IMR-90 (cell line): Measurements from ENCODE around the gene BNIP5. TPM values are rescaled to one million over a fixed set of nuclear protein-coding genes. Genes with fewer than 3 reads are reported as not detected.

Experiments
- ATAC-seq: fragments of 200-7000 bp; cut with Tn5 transposase; 2 replicates; pipeline ENCODE4 v1.9.1; 2020; ENCODE audit warnings: low read depth, mild to moderate bottlenecking, moderate library complexity
- BruUV-seq: library from RNA; stranded (reverse); fragments of 400-500 nt; replicated peaks from 2 replicates; lab custom pipeline; 2021; lab: Mats Ljungman, UMichigan
- CTCF ChIA-PET: fragments of 300-600 bp; formaldehyde crosslinking; extraction: SDS; loops from one replicate; lab custom pipeline; 2021; ENCODE audit warnings: antibody characterized with exemption; lab: Yijun Ruan, JAX
- POLR2A ChIA-PET: fragments of 300-600 bp; sonication (Branson Sonifier 250); formaldehyde crosslinking; loops from one replicate; lab custom pipeline; 2022; ENCODE audit warnings: antibody characterized with exemption; ENCODE audit not compliant: unreplicated experiment; lab: Charles Lee
- DNase-seq: peaks from one replicate; pipeline ENCODE4 v3.0.0; 2013
- H2AFZ ChIP-seq: replicated peaks from 2 replicates; pipeline ENCODE3; 2013; ENCODE audit warnings: low read length, mild to moderate bottlenecking; ENCODE audit not compliant: poor library complexity
- H2AK5ac ChIP-seq: 2 replicates; pipeline ENCODE4 v1.6.1; 2013; ENCODE audit warnings: low read depth, low read length, inconsistent platforms
- H2AK9ac ChIP-seq: replicated peaks from 2 replicates; pipeline ENCODE3; 2013; ENCODE audit warnings: mild to moderate bottlenecking, low read depth, low read length, moderate library complexity; ENCODE audit not compliant: poor library complexity
- H2BK120ac ChIP-seq: 2 replicates; pipeline ENCODE4 v1.6.1; 2013; ENCODE audit warnings: low read depth, low read length, inconsistent platforms
- H2BK15ac ChIP-seq: 3 replicates; pipeline ENCODE4 v1.6.1; 2013; ENCODE audit warnings: low read depth, low read length, inconsistent platforms
- H2BK20ac ChIP-seq: 2 replicates; pipeline ENCODE4 v1.6.1; 2013; ENCODE audit warnings: low read depth, mild to moderate bottlenecking, inconsistent platforms, low read length, moderate library complexity
- H2BK5ac ChIP-seq: 2 replicates; pipeline ENCODE4 v1.6.1; 2013; ENCODE audit warnings: mild to moderate bottlenecking, low read depth, low read length, inconsistent platforms; ENCODE audit not compliant: poor library complexity, severe bottlenecking
- H3K14ac ChIP-seq: replicated peaks from 2 replicates; pipeline ENCODE4 v1.6.1; 2013; ENCODE audit warnings: low read depth, low read length, inconsistent platforms
- H3K18ac ChIP-seq: 2 replicates; pipeline ENCODE4 v1.6.1; 2013; ENCODE audit warnings: low read depth, low read length, control low read depth
- H3K23ac ChIP-seq: 2 replicates; pipeline ENCODE4 v1.6.1; 2013; ENCODE audit warnings: low read depth, low read length, inconsistent platforms
- H3K27ac ChIP-seq: 2 replicates; pipeline ENCODE4 v1.5.1; 2013; ENCODE audit warnings: mild to moderate bottlenecking, control low read depth, low read length; ENCODE audit not compliant: insufficient read depth
- H3K27me3 ChIP-seq: 2 replicates; pipeline ENCODE4 v1.6.1; 2013; ENCODE audit warnings: low read length; ENCODE audit not compliant: control insufficient read depth, insufficient read depth
- H3K36me3 ChIP-seq: 2 replicates; pipeline ENCODE4 v1.6.1; 2013; ENCODE audit warnings: low read length, mixed read lengths; ENCODE audit not compliant: control insufficient read depth, insufficient read depth
- H3K4ac ChIP-seq: 2 replicates; pipeline ENCODE4 v1.6.1; 2013; ENCODE audit warnings: low read depth, low read length, inconsistent platforms
- H3K4me1 ChIP-seq: 2 replicates; pipeline ENCODE4 v1.6.1; 2013; ENCODE audit warnings: low read length, mixed read lengths; ENCODE audit not compliant: control insufficient read depth, insufficient read depth
- H3K4me2 ChIP-seq: 2 replicates; pipeline ENCODE4 v1.6.1; 2013; ENCODE audit warnings: low read depth, mild to moderate bottlenecking, control low read depth, low read length, moderate library complexity
- H3K4me3 ChIP-seq: 2 replicates; pipeline ENCODE4 v1.5.1; 2013; ENCODE audit warnings: low read depth, mild to moderate bottlenecking, control low read depth, low read length, moderate library complexity; ENCODE audit not compliant: insufficient read depth
- H3K56ac ChIP-seq: 2 replicates; pipeline ENCODE4 v1.6.1; 2013; ENCODE audit warnings: low read length, inconsistent platforms; ENCODE audit not compliant: insufficient read depth; ENCODE audit errors: extremely low read depth
- H3K79me1 ChIP-seq, 2 experiments: 2 replicates each; pipeline ENCODE4 v1.6.1; 2013; ENCODE audit warnings: low read length in 2 of 2, inconsistent platforms in 1 of 2, low read depth in 1 of 2
- H3K9ac ChIP-seq: 2 replicates; pipeline ENCODE4 v1.6.1; 2013; ENCODE audit warnings: low read depth, low read length, control low read depth
- H3K9me1 ChIP-seq: 2 replicates; pipeline ENCODE4 v1.6.1; 2013; ENCODE audit warnings: low read length, inconsistent platforms; ENCODE audit not compliant: insufficient read depth
- H3K9me3 ChIP-seq: 2 replicates; pipeline ENCODE4 v1.6.1; 2013; ENCODE audit warnings: low read length; ENCODE audit not compliant: control insufficient read depth, insufficient read depth
- H4K20me1 ChIP-seq: 2 replicates; pipeline ENCODE4 v1.6.1; 2013; ENCODE audit warnings: low read length, inconsistent platforms; ENCODE audit not compliant: insufficient read depth
- H4K5ac ChIP-seq: 2 replicates; pipeline ENCODE4 v1.6.1; 2013; ENCODE audit warnings: mild to moderate bottlenecking, low read depth, low read length, control low read depth
- H4K8ac ChIP-seq, 2 experiments: 2 replicates each; pipeline ENCODE4 v1.6.1; 2013; ENCODE audit warnings: low read depth in 2 of 2, low read length in 2 of 2, control low read depth in 1 of 2, inconsistent platforms in 1 of 2
- H4K91ac ChIP-seq: 2 replicates; pipeline ENCODE4 v1.6.1; 2013; ENCODE audit warnings: low read depth, low read length, inconsistent platforms; ENCODE audit not compliant: insufficient read depth
- CEBPB ChIP-seq: IDR thresholded peaks from 2 replicates; pipeline ENCODE4 v1.6.1; 2012; ENCODE audit warnings: low read depth, low read length, improper control_type of control experiment
- CHD1 ChIP-seq: IDR thresholded peaks from 2 replicates; pipeline ENCODE4 v1.6.1; 2012; ENCODE audit warnings: low read depth, low read length, improper control_type of control experiment
- FOS ChIP-seq: fragments of 150-350 bp; IDR thresholded peaks from 2 replicates; pipeline ENCODE4 v1.6.1; 2016; ENCODE audit warnings: low read depth, low read length
- NFE2L2 ChIP-seq: fragments of 150-350 bp; IDR thresholded peaks from 2 replicates; pipeline ENCODE4 v1.6.1; 2016; ENCODE audit warnings: low read depth, mild to moderate bottlenecking, low read length
- POLR2A ChIP-seq: IDR thresholded peaks from 2 replicates; pipeline ENCODE4 v1.6.1; 2012; ENCODE audit warnings: mild to moderate bottlenecking, low read depth, low read length
- RCOR1 ChIP-seq: IDR thresholded peaks from 2 replicates; pipeline ENCODE4 v1.6.1; 2012; ENCODE audit warnings: mild to moderate bottlenecking, low read length, improper control_type of control experiment; ENCODE audit not compliant: insufficient replicate concordance
- RFX5 ChIP-seq: IDR thresholded peaks from 2 replicates; pipeline ENCODE4 v1.8.0; 2012; ENCODE audit warnings: low read depth, mild to moderate bottlenecking, low read length, moderate library complexity
- SMC3 ChIP-seq: fragments of 150-350 bp; IDR thresholded peaks from 2 replicates; pipeline ENCODE4 v1.6.1; 2016; ENCODE audit warnings: low read depth, mild to moderate bottlenecking, antibody characterized with exemption, low read length, moderate library complexity
- USF2 ChIP-seq: fragments of 150-350 bp; IDR thresholded peaks from 2 replicates; pipeline ENCODE4 v1.6.1; 2017; ENCODE audit warnings: mild to moderate bottlenecking, antibody characterized with exemption, low read length, low read depth
- WGBS, 2 experiments: methylation state at CpG; one replicate each; pipeline versions ENCODE4 v1.1.5 to v1.1.7; 2013; ENCODE audit warnings: missing lambda C conversion rate in 2 of 2; ENCODE audit not compliant: insufficient read length in 1 of 2; ENCODE audit errors: extremely low coverage in 2 of 2; 5-methylcytosine and 5-hydroxymethylcytosine counted together
- dilution Hi-C: fragments of 300-500 bp; cut with HindIII; formaldehyde crosslinking; loops from one replicate; pipeline ENCODE4 v1.14.3; 2018; ENCODE audit warnings: low sequenced_read_pairs; ENCODE audit not compliant: unreplicated experiment
- in situ Hi-C: fragments of 300-500 bp; cut with MboI; formaldehyde crosslinking; loops from 3 replicates; pipeline ENCODE4 v1.14.3; 2019; ENCODE audit warnings: low sequenced_read_pairs, inconsistent platforms, mixed read lengths
- intact Hi-C: fragments of 100-400 bp; cut with micrococcal nuclease; formaldehyde crosslinking; loops from 2 replicates; pipeline ENCODE4 v1.10.0; 2022
- polyA plus RNA-seq, 3 experiments: library from polyadenylated mRNA; depleted of rRNA; stranded (reverse); fragments of >200 nt; gene quantifications; 2 replicates each; pipeline ENCODE4 v1.2.3, GENCODE V29; 2012; ENCODE audit warnings: low replicate concordance in 1 of 3
- total RNA-seq: library from RNA; depleted of rRNA; stranded (reverse); fragments of >200 nt; gene quantifications from 2 replicates; pipeline ENCODE4 v1.2.3, GENCODE V29; 2012
- TF ChIP-seq, protein P1 (sequence below): conservative IDR thresholded peaks from 2 replicates; pipeline ENCODE4 v1.5.1; 2012; ENCODE audit warnings: mild to moderate bottlenecking, low read depth, low read length, improper control_type of control experiment
- TF ChIP-seq, protein P2 (sequence below): fragments of 150-350 bp; IDR thresholded peaks from 2 replicates; pipeline ENCODE4 v1.6.1; 2016; ENCODE audit warnings: low read depth, mild to moderate bottlenecking, low read length, moderate library complexity, borderline replicate concordance

Gene BNIP5
- total and polyA plus RNA-seq, 2 of the 4 experiments (the other 2 are of a cell fraction) = not detected

GRCh38 chr6:36331381-36331780 is 5.3 kb downstream of the BNIP5 start:
- Histone ChIP-seq H3K14ac (no peak overlapping the region), H2BK20ac (no peak overlapping the region), H4K91ac (no peak overlapping the region), H3K4me2 (no peak overlapping the region), H2BK15ac (no peak overlapping the region), H4K20me1 (no peaks in the 10 kb centered on the region), H3K9me1 (0 out of 2 replicates have a peak, but pooled peaks cover 6% of the 10 kb centered on the region), H3K4me3 (no peak overlapping the region), H2AK5ac (no peak overlapping the region), H3K9me3 (no peaks in the 10 kb centered on the region; the same call in 1 of the 2 replicates), H3K23ac (no peak overlapping the region), H3K27me3 (peaks cover 85% of the 10 kb centered on the region), H3K36me3 (no peaks in the 10 kb centered on the region), H3K4me1 (no peaks in the 10 kb centered on the region), H4K5ac (no peak overlapping the region), H2BK5ac (no peak overlapping the region), H3K18ac (no peak overlapping the region), H3K9ac (no peak overlapping the region), H2BK120ac (no peak overlapping the region), H2AFZ (no peak overlapping the region), H2AK9ac (no peak overlapping the region), H3K56ac (no peak overlapping the region), H3K27ac (no peak overlapping the region), H4K8ac (no peak overlapping the region), H3K4ac (no peak overlapping the region), H3K79me1 (no peaks in the 10 kb centered on the region)
- TF ChIP-seq CEBPB (no peak), RFX5 (no peak), RCOR1 (no peak), SMC3 (no peak), NFE2L2 (no peak), POLR2A (no peak), USF2 (no peak), FOS (no peak), CHD1 (no peak)
- TF ChIP-seq, protein P1, sequence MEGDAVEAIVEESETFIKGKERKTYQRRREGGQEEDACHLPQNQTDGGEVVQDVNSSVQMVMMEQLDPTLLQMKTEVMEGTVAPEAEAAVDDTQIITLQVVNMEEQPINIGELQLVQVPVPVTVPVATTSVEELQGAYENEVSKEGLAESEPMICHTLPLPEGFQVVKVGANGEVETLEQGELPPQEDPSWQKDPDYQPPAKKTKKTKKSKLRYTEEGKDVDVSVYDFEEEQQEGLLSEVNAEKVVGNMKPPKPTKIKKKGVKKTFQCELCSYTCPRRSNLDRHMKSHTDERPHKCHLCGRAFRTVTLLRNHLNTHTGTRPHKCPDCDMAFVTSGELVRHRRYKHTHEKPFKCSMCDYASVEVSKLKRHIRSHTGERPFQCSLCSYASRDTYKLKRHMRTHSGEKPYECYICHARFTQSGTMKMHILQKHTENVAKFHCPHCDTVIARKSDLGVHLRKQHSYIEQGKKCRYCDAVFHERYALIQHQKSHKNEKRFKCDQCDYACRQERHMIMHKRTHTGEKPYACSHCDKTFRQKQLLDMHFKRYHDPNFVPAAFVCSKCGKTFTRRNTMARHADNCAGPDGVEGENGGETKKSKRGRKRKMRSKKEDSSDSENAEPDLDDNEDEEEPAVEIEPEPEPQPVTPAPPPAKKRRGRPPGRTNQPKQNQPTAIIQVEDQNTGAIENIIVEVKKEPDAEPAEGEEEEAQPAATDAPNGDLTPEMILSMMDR = no peak
- TF ChIP-seq, protein P2, sequence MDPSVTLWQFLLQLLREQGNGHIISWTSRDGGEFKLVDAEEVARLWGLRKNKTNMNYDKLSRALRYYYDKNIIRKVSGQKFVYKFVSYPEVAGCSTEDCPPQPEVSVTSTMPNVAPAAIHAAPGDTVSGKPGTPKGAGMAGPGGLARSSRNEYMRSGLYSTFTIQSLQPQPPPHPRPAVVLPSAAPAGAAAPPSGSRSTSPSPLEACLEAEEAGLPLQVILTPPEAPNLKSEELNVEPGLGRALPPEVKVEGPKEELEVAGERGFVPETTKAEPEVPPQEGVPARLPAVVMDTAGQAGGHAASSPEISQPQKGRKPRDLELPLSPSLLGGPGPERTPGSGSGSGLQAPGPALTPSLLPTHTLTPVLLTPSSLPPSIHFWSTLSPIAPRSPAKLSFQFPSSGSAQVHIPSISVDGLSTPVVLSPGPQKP = no peak
- ATAC-seq (no peak), DNase-seq (no peak)
- no TSS peak for BruUV-seq
- in situ Hi-C loops = no loop called here
- ChIA-PET CTCF (no interaction called here), POLR2A (no interaction called here)
- intact Hi-C loops = no loop called here
- WGBS, 2 experiments = no CpG with 5 or more reads among the region's 6 CpGs
- dilution Hi-C loops = no loop called here
